Keratinocyte (primary cell): Measurements from ENCODE around the gene ERFL. TPM values are rescaled to one million over a fixed set of nuclear protein-coding genes. Genes with fewer than 3 reads are reported as not detected.

Source experiments
- DNase-seq: peaks from one replicate; pipeline ENCODE4 v3.0.0-alpha.2; 2011; ENCODE audit warnings: low read depth, missing footprints, low spot score
- FAIRE-seq: peaks from 2 replicates; lab custom pipeline; 2011; peaks lifted over from hg19 to GRCh38; lab: Jason Lieb, UNC
- H2AFZ ChIP-seq: 2 replicates; pipeline ENCODE4 v1.6.0; 2012; ENCODE audit warnings: low read length, control low read depth, inconsistent platforms; ENCODE audit not compliant: control insufficient read depth
- H3K27ac ChIP-seq: 2 replicates; pipeline ENCODE4 v1.5.1; 2011; ENCODE audit warnings: low read length; ENCODE audit not compliant: control insufficient read depth, insufficient read depth
- H3K27me3 ChIP-seq: 3 replicates; pipeline ENCODE4 v1.6.0; 2011; ENCODE audit warnings: low read length; ENCODE audit not compliant: control insufficient read depth, insufficient read depth; ENCODE audit errors: extremely low read depth
- H3K36me3 ChIP-seq, 2 experiments: 2 replicates in 1 of 2; 3 replicates in 1 of 2; pipeline ENCODE4 v1.5.1; 2011; ENCODE audit warnings: low read length in 2 of 2, mild to moderate bottlenecking in 1 of 2; ENCODE audit not compliant: control insufficient read depth in 2 of 2, insufficient read depth in 2 of 2; ENCODE audit errors: extremely low read depth in 1 of 2
- H3K4me1 ChIP-seq: 3 replicates; pipeline ENCODE4 v1.5.1; 2011; ENCODE audit warnings: low read length; ENCODE audit not compliant: control insufficient read depth, insufficient read depth; ENCODE audit errors: extremely low read depth
- H3K4me2 ChIP-seq: 3 replicates; pipeline ENCODE4 v1.6.0; 2011; ENCODE audit warnings: low read depth, low read length; ENCODE audit not compliant: control insufficient read depth, insufficient read depth; ENCODE audit errors: extremely low read depth
- H3K4me3 ChIP-seq, 3 experiments: fragments of 200-600 bp in 1 of 3; sonication (generic) in 1 of 3; 2 replicates in 2 of 3; 3 replicates in 1 of 3; pipeline ENCODE4 v1.5.1; 2011 to 2016; ENCODE audit warnings: low read length in 3 of 3, mild to moderate bottlenecking in 3 of 3, control low read depth in 2 of 3, inconsistent platforms in 1 of 3, low read depth in 1 of 3, mixed read lengths in 1 of 3, mixed run types in 1 of 3, moderate library complexity in 1 of 3; ENCODE audit not compliant: control insufficient read depth in 2 of 3, insufficient read depth in 2 of 3; ENCODE audit errors: extremely low read depth in 1 of 3
- H3K79me2 ChIP-seq: 2 replicates; pipeline ENCODE4 v1.6.0; 2012; ENCODE audit warnings: low read length; ENCODE audit not compliant: control insufficient read depth, insufficient read depth
- H3K9ac ChIP-seq: 3 replicates; pipeline ENCODE4 v1.6.0; 2011; ENCODE audit warnings: low read length; ENCODE audit not compliant: control insufficient read depth, insufficient read depth; ENCODE audit errors: extremely low read depth
- H3K9me1 ChIP-seq: 3 replicates; pipeline ENCODE4 v1.6.0; 2011; ENCODE audit warnings: low read length; ENCODE audit not compliant: control insufficient read depth, insufficient read depth; ENCODE audit errors: extremely low read depth
- H3K9me3 ChIP-seq: 2 replicates; pipeline ENCODE4 v1.5.1; 2012; ENCODE audit warnings: low read depth, low read length; ENCODE audit not compliant: control insufficient read depth
- H4K20me1 ChIP-seq: 3 replicates; pipeline ENCODE4 v1.6.0; 2011; ENCODE audit warnings: low read length; ENCODE audit not compliant: control insufficient read depth, insufficient read depth; ENCODE audit errors: extremely low read depth
- CTCF ChIP-seq, 3 experiments: IDR thresholded peaks in 1 of 3; conservative IDR thresholded peaks in 1 of 3; optimal IDR thresholded peaks in 1 of 3; 2 replicates in 2 of 3; 3 replicates in 1 of 3; pipeline versions ENCODE3 to v1.5.1; 2011; ENCODE audit warnings: low read length in 3 of 3, mild to moderate bottlenecking in 3 of 3, moderate library complexity in 2 of 3, control low read depth in 1 of 3, inconsistent platforms in 1 of 3; ENCODE audit not compliant: insufficient read depth in 2 of 3; ENCODE audit errors: extremely low read depth in 1 of 3
- EZH2 ChIP-seq: IDR thresholded peaks from one replicate; pipeline ENCODE4 v1.6.1; 2012; ENCODE audit warnings: inconsistent platforms, mild to moderate bottlenecking, low read length, moderate library complexity
- dilution Hi-C: fragments of 300-500 bp; cut with MboI; formaldehyde crosslinking; loops from one replicate; pipeline ENCODE4 v1.7.0; 2020; ENCODE audit warnings: low sequenced_read_pairs; ENCODE audit not compliant: extremely low pct_ligation_motif_present
- polyA plus RNA-seq, 5 experiments: library from polyadenylated mRNA; depleted of rRNA in 3 of 5; stranded (reverse) in 3 of 5; stranded (forward) in 1 of 5; unstranded in 1 of 5; fragments of >200 nt; gene quantifications; 1 replicate in 1 of 5; 2 replicates in 3 of 5; 3 replicates in 1 of 5; pipeline versions ENCODE4 v1.2.1 to v1.2.3, GENCODE V29; 2011 to 2012; ENCODE audit warnings: missing spikeins in 2 of 5, low read depth in 1 of 5, low replicate concordance in 1 of 5

The ERFL gene
- polyA plus RNA-seq, 1 donor (not counting 4 experiments of a cell fraction or from before 2014, with no cell fraction given) = not detected

- no peak overlapping the region for H3K27ac ChIP-seq
- no peaks in the 10 kb centered on the region for H3K9me1 ChIP-seq
- no peak overlapping the region for H3K9ac ChIP-seq
- DNase-seq (no peak), FAIRE-seq (no peak)
- H4K20me1 ChIP-seq = peaks cover 13% of the 10 kb centered on the region
- dilution Hi-C loops = no loop called here
- peaks cover 51% of the 10 kb centered on the region for H3K27me3 ChIP-seq
- H3K4me1 ChIP-seq = no peaks in the 10 kb centered on the region
- H3K9me3 ChIP-seq = no peaks in the 10 kb centered on the region
- H3K4me2 ChIP-seq = no peak overlapping the region
- H3K4me3 ChIP-seq = no peak overlapping the region
- H3K79me2 ChIP-seq = no peaks in the 10 kb centered on the region
- no peak for TF ChIP-seq CTCF (optimal IDR thresholded peaks at IDR 0.05 in 1 of 3, IDR thresholded peaks at IDR 0.05 in 1 of 3, conservative IDR thresholded peaks at IDR 0.05 in 1 of 3; ENCODE audit: extremely low read depth in 1 of 3, insufficient read depth in 2 of 3, low read length in 3 of 3)
- no peak for TF ChIP-seq EZH2
- H2AFZ ChIP-seq = no peak overlapping the region
- peaks cover 8 to 10% of the 10 kb centered on the region in 2 experiments for H3K36me3 ChIP-seq
These were observed 17.8 kb downstream of the ERFL start for GRCh38 chr19:41910240-41910991.

- FAIRE-seq (no peak), DNase-seq (no peak)
- Histone ChIP-seq H4K20me1 (peaks cover 16% of the 10 kb centered on the region), H3K27ac (no peak overlapping the region), H3K9me3 (no peaks in the 10 kb centered on the region), H3K4me2 (no peak overlapping the region), H3K4me3 (no peak overlapping the region), H3K4me1 (no peaks in the 10 kb centered on the region), H3K9ac (no peak overlapping the region), H2AFZ (no peak overlapping the region), H3K9me1 (no peaks in the 10 kb centered on the region), H3K36me3 (peaks cover 15 to 16% of the 10 kb centered on the region in 2 experiments), H3K79me2 (no peaks in the 10 kb centered on the region), H3K27me3 (peaks cover 46% of the 10 kb centered on the region)
- no peak for TF ChIP-seq CTCF (optimal IDR thresholded peaks at IDR 0.05 in 1 of 3, IDR thresholded peaks at IDR 0.05 in 1 of 3, conservative IDR thresholded peaks at IDR 0.05 in 1 of 3; ENCODE audit: extremely low read depth in 1 of 3, insufficient read depth in 2 of 3, low read length in 3 of 3)
- no peak for TF ChIP-seq EZH2
- dilution Hi-C loops = no loop called here
These were observed 18.5 kb downstream of the ERFL start for GRCh38 chr19:41909706-41910105.
